ENCODE results near the gene CYTL1. TPM values are rescaled to one million over a fixed set of nuclear protein-coding genes. Genes with fewer than 3 reads are reported as not detected.

The CYTL1 gene
- total and polyA plus RNA-seq, 2 experiments from 2014 or later = 0.57 to 1.8 TPM

DNA sequence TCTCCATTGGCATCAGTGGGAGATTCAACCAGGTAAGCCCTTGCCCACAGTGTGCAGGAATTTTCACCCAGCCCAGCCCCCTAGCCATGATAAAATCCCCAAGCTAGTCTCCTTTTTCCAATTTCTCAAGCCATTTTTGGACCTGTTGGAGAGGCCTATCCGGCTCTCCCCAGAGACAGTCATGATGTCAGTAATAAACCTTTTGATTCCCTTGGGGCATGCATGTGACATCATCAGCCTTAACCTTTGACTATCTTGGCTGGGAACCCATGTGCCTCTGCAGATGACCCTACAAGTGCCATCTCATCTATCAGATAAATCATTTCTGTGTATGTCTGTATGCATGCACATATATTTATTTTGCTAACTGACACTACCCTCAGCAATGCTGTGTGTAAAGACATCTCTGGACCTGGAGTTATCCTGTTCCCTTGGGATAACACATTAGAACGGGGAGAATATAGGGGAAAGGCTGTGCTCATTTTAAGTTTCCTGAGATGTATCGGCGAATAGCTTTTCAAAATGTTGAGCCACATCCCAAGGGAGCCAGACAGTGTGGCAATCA lies 51.0 kb downstream of the CYTL1 start:
- Histone ChIP-seq H3K27me3 (no peaks in the 10 kb centered on the region), H3K4me1 (ENCODE audit: low read depth) (no peaks in the 10 kb centered on the region), H3K36me3 (no peaks in the 10 kb centered on the region), H3K4me3 (no peak overlapping the region), H3K9me3 (ENCODE audit: low read depth) (no peaks in the 10 kb centered on the region), H3K27ac (no peak overlapping the region)
- TF ChIP-seq, protein P1, sequence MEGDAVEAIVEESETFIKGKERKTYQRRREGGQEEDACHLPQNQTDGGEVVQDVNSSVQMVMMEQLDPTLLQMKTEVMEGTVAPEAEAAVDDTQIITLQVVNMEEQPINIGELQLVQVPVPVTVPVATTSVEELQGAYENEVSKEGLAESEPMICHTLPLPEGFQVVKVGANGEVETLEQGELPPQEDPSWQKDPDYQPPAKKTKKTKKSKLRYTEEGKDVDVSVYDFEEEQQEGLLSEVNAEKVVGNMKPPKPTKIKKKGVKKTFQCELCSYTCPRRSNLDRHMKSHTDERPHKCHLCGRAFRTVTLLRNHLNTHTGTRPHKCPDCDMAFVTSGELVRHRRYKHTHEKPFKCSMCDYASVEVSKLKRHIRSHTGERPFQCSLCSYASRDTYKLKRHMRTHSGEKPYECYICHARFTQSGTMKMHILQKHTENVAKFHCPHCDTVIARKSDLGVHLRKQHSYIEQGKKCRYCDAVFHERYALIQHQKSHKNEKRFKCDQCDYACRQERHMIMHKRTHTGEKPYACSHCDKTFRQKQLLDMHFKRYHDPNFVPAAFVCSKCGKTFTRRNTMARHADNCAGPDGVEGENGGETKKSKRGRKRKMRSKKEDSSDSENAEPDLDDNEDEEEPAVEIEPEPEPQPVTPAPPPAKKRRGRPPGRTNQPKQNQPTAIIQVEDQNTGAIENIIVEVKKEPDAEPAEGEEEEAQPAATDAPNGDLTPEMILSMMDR (IDR thresholded peaks at IDR 0.05; ENCODE audit: low read depth, low read length) = no peak
- DNase-seq (ENCODE audit: low read depth in 1 of 2, low spot score in 1 of 2) = no peak

Other genes starting within 250 kb of the CYTL1 start
- gene MSX1, start 159.8 kb downstream of the CYTL1 start, total RNA-seq = 15.6 and 25.2 TPM in 2 replicates
- 12.5 and 27.5 TPM in 2 replicates for gene MSX1, start 159.8 kb downstream of the CYTL1 start, polyA plus RNA-seq
- not detected in 2 replicates for gene STK32B, start 32.0 kb upstream of the CYTL1 start, total RNA-seq
- not detected in 2 replicates for gene STK32B, start 32.0 kb upstream of the CYTL1 start, polyA plus RNA-seq

Measured in cardiac muscle cell (in vitro differentiated cells and primary cell).